Panc1 (cell line): ENCODE measurements around the gene EEA1. TPM values are rescaled to one million over a fixed set of nuclear protein-coding genes. Genes with fewer than 3 reads are reported as not detected.

Source experiments
- ATAC-seq: fragments of 200-7000 bp; cut with Tn5 transposase; 2 replicates; pipeline ENCODE4 v1.9.1; 2020; ENCODE audit warnings: mild to moderate bottlenecking, moderate library complexity
- BruUV-seq: library from RNA; stranded (reverse); fragments of 400-500 nt; replicated peaks from 2 replicates; lab custom pipeline; 2021; lab: Mats Ljungman, UMichigan
- CTCF ChIA-PET: fragments of 300-600 bp; sonication (Branson Sonifier 250); formaldehyde crosslinking; loops from one replicate; lab custom pipeline; 2022; ENCODE audit warnings: antibody characterized with exemption; lab: Charles Lee
- POLR2A ChIA-PET: fragments of 300-600 bp; sonication (Branson Sonifier 250); formaldehyde crosslinking; loops from one replicate; lab custom pipeline; 2022; ENCODE audit warnings: antibody characterized with exemption; lab: Charles Lee
- DNase-seq: peaks from one replicate; pipeline ENCODE4 v3.0.0-alpha.2; 2010; ENCODE audit warnings: low read depth, low spot score
- H3K27ac ChIP-seq: 2 replicates; pipeline ENCODE4 v1.5.1; 2011; ENCODE audit warnings: mild to moderate bottlenecking, low read length, inconsistent platforms
- H3K27me3 ChIP-seq: fragments of 200-500 bp; sonication (Bioruptor generic); 2 replicates; pipeline ENCODE4 v1.6.0; 2014; ENCODE audit warnings: low read length, inconsistent platforms; ENCODE audit not compliant: control insufficient read depth, insufficient read depth
- H3K36me3 ChIP-seq: fragments of 200-500 bp; sonication (Bioruptor generic); 2 replicates; pipeline ENCODE4 v1.5.1; 2014; ENCODE audit warnings: inconsistent platforms, mild to moderate bottlenecking, low read length, moderate library complexity; ENCODE audit not compliant: control insufficient read depth, insufficient read depth
- H3K4me1 ChIP-seq: 2 replicates; pipeline ENCODE4 v1.5.1; 2011; ENCODE audit warnings: inconsistent platforms, mild to moderate bottlenecking, low read length, moderate library complexity; ENCODE audit not compliant: control insufficient read depth, insufficient read depth
- H3K4me3 ChIP-seq, 2 experiments: 2 replicates each; pipeline ENCODE4 v1.5.1; 2011 to 2012; ENCODE audit warnings: low read depth in 2 of 2, low read length in 2 of 2, mild to moderate bottlenecking in 2 of 2, inconsistent platforms in 1 of 2, moderate library complexity in 1 of 2
- H3K9me3 ChIP-seq: fragments of 200-500 bp; sonication (Bioruptor generic); 2 replicates; pipeline ENCODE4 v1.5.1; 2014; ENCODE audit warnings: low read depth, mild to moderate bottlenecking, inconsistent platforms, low read length, moderate library complexity; ENCODE audit not compliant: control insufficient read depth, insufficient read depth
- POLR2AphosphoS5 ChIP-seq: IDR thresholded peaks from 2 replicates; pipeline ENCODE4 v1.6.1; 2012; ENCODE audit warnings: mild to moderate bottlenecking, low read depth, low read length, moderate library complexity
- REST ChIP-seq, 2 experiments: IDR thresholded peaks; 2 replicates each; pipeline ENCODE4 v1.6.1; 2011 to 2012; ENCODE audit warnings: low read depth in 2 of 2, control low read depth in 1 of 2, low read length in 1 of 2, mild to moderate bottlenecking in 1 of 2, moderate library complexity in 1 of 2; ENCODE audit not compliant: insufficient read depth in 1 of 2
- SIN3A ChIP-seq: IDR thresholded peaks from 2 replicates; pipeline ENCODE4 v1.6.1; 2012; ENCODE audit warnings: low read depth, mild to moderate bottlenecking, low read length, moderate library complexity, borderline replicate concordance; ENCODE audit not compliant: insufficient read depth
- TCF7L2 ChIP-seq: IDR thresholded peaks from 2 replicates; pipeline ENCODE4 v1.6.1; 2011; ENCODE audit warnings: mild to moderate bottlenecking, low read depth, low read length, inconsistent platforms
- in situ Hi-C: cut with HindIII; loops from 2 replicates; pipeline ENCODE4 v1.10.0; 2016; ENCODE audit warnings: low sequenced_read_pairs, low pct_unique_long_range_greater_than_20kb
- intact Hi-C: fragments of 100-400 bp; cut with micrococcal nuclease; formaldehyde crosslinking; loops from one replicate; pipeline ENCODE4 v1.10.0; 2022; ENCODE audit not compliant: unreplicated experiment
- total RNA-seq: library from RNA; stranded (reverse); gene quantifications from one replicate; pipeline ENCODE4 v1.2.1, GENCODE V29; 2021; ENCODE audit not compliant: unreplicated experiment
- TF ChIP-seq, protein P1 (sequence below): fragments of 450-650 bp; IDR thresholded peaks from 2 replicates; pipeline ENCODE4 v1.5.1; 2017; ENCODE audit warnings: mild to moderate bottlenecking

Gene EEA1
- total RNA-seq, 1 experiment from 2014 or later: 15.1 TPM

- Histone ChIP-seq H3K9me3 (no peaks in the 10 kb centered on the region), H3K4me3 (no peak overlapping the region), H3K27ac (no peak overlapping the region), H3K27me3 (no peaks in the 10 kb centered on the region), H3K4me1 (no peaks in the 10 kb centered on the region), H3K36me3 (no peaks in the 10 kb centered on the region)
- POLR2A ChIA-PET: no interaction called here
- DNase-seq (no peak), ATAC-seq (no peak)
- intact Hi-C loops (no loop called here), in situ Hi-C loops (no loop called here)
- TF ChIP-seq SIN3A: no peak
- no peak for TF ChIP-seq TCF7L2
- TF ChIP-seq, protein P1, sequence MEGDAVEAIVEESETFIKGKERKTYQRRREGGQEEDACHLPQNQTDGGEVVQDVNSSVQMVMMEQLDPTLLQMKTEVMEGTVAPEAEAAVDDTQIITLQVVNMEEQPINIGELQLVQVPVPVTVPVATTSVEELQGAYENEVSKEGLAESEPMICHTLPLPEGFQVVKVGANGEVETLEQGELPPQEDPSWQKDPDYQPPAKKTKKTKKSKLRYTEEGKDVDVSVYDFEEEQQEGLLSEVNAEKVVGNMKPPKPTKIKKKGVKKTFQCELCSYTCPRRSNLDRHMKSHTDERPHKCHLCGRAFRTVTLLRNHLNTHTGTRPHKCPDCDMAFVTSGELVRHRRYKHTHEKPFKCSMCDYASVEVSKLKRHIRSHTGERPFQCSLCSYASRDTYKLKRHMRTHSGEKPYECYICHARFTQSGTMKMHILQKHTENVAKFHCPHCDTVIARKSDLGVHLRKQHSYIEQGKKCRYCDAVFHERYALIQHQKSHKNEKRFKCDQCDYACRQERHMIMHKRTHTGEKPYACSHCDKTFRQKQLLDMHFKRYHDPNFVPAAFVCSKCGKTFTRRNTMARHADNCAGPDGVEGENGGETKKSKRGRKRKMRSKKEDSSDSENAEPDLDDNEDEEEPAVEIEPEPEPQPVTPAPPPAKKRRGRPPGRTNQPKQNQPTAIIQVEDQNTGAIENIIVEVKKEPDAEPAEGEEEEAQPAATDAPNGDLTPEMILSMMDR: no peak
- TF ChIP-seq REST (IDR thresholded peaks at IDR 0.05; ENCODE audit: insufficient read depth in 1 of 2, low read depth in 2 of 2, low read length in 1 of 2): no peak
- no peak for TF ChIP-seq POLR2AphosphoS5
- CTCF ChIA-PET: interaction anchor here (0.6 to 1.1 kb wide), 2 partner anchors 116 to 148 kb away, joined by 4 to 6 read pairs; no protein-coding TSS in a partner anchor
- no TSS peak for BruUV-seq
Observed at GRCh38 chr12:92943482-92944250, 14.6 kb upstream of the EEA1 start.

DNA sequence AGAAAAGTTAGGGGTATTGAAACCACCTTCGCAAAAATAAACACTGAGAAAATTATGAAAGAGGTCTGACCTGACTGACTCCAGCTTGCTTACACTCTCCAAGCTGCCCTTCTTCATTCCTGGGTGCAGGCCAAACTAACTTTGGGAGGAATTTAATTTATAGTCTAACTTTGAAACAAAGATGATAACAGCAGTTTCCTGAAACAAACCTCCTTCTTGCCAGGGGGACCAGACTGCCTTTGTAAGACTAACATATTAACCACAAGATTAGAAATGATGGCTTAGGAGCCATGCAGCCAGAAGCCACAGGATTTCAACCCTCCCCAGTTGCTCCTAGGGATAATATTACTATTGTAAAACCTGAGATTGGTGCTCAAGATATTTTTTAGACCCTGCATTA, 13.8 kb upstream of the EEA1 start:
- Histone ChIP-seq H3K9me3 (no peaks in the 10 kb centered on the region), H3K27me3 (no peaks in the 10 kb centered on the region), H3K4me3 (no peak overlapping the region), H3K36me3 (no peaks in the 10 kb centered on the region), H3K27ac (no peak overlapping the region), H3K4me1 (no peaks in the 10 kb centered on the region)
- POLR2A ChIA-PET: interaction anchor here (0.7 kb wide), 1 partner anchor 21 kb away, joined by 3 read pairs; no protein-coding TSS in a partner anchor
- no peak for ATAC-seq
- CTCF ChIA-PET: interaction anchor here (1.1 kb wide), 1 partner anchor 115 kb away, joined by 4 read pairs; no protein-coding TSS in a partner anchor
- no peak for TF ChIP-seq SIN3A
- TF ChIP-seq POLR2AphosphoS5: no peak
- TF ChIP-seq TCF7L2: no peak
- no peak for TF ChIP-seq REST (IDR thresholded peaks at IDR 0.05; ENCODE audit: insufficient read depth in 1 of 2, low read depth in 2 of 2, low read length in 1 of 2)
- intact Hi-C loops: no loop called here
- in situ Hi-C loops: no loop called here
- no peak for DNase-seq
- no TSS peak for BruUV-seq
